ENCODE measurements around the gene GEMIN2.
"Not testable (repeated sequence)": the region's sequence is repeated elsewhere in the genome, so short reads cannot be mapped to it uniquely, and the experiment has no call there.

Gene GEMIN2, protein sequence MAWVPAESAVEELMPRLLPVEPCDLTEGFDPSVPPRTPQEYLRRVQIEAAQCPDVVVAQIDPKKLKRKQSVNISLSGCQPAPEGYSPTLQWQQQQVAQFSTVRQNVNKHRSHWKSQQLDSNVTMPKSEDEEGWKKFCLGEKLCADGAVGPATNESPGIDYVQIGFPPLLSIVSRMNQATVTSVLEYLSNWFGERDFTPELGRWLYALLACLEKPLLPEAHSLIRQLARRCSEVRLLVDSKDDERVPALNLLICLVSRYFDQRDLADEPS

DNA sequence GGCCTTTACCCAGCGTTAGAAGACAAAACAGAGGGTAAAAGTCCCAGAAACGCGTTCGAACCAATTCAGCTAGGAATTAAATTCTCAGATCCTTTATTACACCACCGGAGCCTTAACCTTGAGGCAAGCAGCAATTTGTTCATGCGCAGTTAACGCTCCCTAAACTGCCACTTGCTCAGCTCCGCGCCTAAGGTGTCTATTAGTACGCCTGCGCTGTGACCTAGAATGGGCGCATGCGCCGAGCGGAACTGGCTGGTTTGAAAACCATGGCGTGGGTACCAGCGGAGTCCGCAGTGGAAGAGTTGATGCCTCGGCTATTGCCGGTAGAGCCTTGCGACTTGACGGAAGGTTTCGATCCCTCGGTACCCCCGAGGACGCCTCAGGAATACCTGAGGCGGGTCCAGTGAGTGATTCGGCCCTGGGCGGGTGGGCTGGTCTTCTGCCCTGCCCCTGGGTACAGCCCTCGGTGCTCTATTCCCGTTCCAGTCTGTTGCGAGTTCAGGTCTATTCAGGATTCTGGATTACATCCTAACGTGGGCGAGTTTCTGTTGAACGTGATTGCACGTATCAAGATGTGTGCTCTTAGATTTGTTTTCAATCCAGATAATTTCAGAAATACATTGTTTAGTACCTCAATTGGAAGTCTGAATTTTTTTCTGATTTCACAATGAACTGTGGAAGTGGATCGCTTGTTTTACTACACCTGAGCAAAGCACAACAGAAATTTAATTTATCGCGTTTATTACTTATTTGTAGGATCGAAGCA, at the start of gene GEMIN2:
Gene GEMIN2, plus strand, starts transcription at position 251 of the 766 bp plus-strand sequence. Its CDS starts 16 bp downstream, at position 267.
- DNase-seq = peak; percentile 98

- not testable (repeated sequence) for DNase-seq
Measured at GRCh38 chr14:39069169-39069805, 44.8 kb upstream of the GEMIN2 start.

GRCh38 chr14:39069923-39070322, 44.2 kb upstream of the GEMIN2 start:
- no peak for DNase-seq

DNA sequence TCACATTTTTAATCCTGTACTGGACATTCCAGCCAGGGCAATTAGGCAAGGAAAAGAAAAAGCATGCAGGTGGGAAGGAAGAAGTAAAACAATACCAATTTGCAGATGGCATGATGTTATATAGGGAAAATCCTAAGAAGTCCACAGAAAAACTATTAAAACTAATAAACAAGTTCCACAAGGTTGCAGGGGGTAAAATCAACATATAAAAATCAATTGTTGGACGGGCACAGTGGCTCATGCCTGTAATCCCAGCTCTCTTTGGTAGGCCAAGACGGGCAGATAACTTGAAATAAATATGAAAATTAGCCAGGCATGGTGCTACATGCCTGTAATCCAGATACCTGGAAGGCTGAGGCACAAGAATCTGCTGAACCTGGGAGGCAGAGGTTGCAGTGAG, 43.0 kb upstream of the GEMIN2 start:
- no peak for DNase-seq

GRCh38 chr14:39080886-39081285, 33.2 kb upstream of the GEMIN2 start:
- no peak for DNase-seq

GRCh38 chr14:39083127-39083526, 31.0 kb upstream of the GEMIN2 start:
- DNase-seq = no peak

GRCh38 chr14:39085933-39086332, 28.2 kb upstream of the GEMIN2 start:
- no peak for DNase-seq

DNA sequence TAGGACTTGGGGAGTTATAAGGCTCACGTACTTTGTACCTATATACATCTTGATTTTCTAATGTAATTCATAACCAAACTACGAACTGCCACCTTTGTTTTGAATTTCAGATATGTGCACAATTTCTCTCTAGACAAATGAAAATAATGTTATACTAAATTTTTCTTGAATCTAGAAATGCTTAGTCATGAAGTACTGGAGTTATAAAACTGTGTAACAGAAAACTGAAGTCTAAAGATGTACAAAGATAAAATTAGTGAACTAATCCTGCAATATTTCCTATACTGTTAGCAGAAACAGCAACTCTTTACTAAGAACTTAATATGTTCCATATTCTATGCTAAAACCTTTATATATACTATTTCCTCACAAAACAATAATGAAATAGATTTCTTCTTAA, 26.6 kb upstream of the GEMIN2 start:
- DNase-seq = no peak

DNA sequence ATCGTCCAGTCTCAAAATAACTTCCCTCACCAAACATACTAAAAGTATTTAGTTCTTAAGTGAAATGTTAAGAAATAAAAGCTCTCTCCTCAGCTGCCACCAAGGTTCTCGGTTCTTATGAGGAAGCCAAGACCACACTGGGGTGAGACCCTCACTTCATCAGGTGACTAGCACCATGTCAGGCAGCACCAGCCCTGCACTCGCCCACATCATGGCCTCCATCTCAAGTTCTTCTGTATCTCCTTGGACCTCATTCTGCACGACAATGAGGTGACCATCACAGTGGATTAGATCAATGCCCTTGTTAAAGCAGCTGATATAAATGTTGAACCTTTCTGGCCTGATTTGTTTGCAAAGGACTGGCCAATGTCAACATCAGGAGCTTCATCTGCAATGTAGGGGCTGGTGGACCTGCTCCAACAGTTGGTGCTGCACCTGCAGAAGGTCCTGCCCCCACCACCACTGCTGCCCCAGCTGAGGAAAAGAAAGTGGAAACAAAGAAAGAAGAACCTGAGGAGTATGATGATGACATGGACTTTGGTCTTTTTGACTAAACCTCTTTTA, 23.5 kb upstream of the GEMIN2 start:
- no peak for DNase-seq

GRCh38 chr14:39091716-39092115, 22.4 kb upstream of the GEMIN2 start:
- DNase-seq = no peak

DNA sequence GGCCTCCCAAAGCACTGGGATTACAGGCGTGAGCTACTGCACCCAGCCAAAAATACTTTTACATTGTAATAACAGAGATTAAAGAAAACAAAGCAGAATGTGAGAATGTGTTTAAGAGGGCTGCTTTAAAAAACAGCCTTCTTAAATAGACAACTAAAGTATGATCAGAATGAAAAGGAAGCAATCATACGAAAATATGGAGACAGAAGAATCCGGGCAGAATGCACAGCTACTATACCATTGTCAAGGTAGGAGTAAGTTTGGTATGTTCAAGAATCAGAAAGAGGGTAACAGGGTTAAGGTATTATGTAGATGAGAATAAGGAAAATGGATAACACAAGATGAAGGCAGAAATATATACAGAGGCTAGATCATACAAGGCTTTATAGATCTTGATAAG, 19.6 kb upstream of the GEMIN2 start:
- DNase-seq = no peak

GRCh38 chr14:39097159-39097558, 17.0 kb upstream of the GEMIN2 start:
- no peak for DNase-seq

- not testable (repeated sequence) for DNase-seq
Measured at GRCh38 chr14:39099215-39099614, 14.9 kb upstream of the GEMIN2 start.

GRCh38 chr14:39099748-39100147, 14.4 kb upstream of the GEMIN2 start:
- DNase-seq = no peak

GRCh38 chr14:39102265-39102968, 11.7 kb upstream of the GEMIN2 start:
- DNase-seq = no peak

DNA sequence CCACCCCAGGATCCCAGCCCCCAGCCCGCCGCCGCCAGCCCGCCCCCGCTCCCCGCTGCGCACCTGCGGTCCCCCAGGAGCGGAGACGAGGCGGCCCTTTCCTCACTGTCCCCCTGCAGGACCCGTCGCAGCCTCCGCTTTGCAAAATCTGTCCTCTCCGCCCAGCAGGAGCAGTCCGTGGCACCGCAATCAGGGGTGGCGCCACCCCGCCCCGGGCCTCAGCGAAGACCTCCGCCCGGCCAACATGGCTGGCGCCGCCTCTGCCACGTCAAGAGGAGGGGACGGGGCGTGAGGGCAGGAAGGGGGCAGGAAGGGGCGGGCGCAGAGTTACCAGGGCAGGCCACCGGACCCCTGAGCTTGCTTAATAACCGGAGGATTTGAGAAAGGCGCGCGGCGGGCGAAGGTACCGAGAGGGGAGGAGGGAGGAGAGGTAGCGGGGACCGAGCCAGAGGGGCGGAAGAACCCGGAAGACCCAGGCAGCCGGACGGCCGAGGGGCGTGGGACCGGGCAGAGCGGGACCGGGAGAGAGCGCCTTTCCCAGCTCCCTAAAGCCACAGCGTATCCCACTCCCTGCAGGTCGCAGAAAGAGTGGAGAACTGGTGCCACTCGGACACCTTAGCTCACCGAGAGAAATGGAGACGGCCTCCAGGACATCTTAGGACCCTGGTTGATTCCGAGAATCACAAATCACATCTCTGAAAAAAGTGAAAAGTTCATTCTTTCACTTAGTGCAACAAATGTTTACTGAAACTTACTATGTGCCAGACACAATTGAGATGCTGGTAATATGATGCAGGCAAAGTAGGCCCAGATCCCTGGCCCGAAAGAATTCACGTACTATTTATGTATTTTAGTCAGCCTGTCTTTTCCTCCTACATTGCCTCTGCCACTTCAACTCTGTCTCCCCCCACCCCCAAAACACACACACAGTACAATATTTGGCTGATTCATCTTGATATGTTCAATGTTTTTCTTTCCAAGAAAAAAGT, 10.9 kb upstream of the GEMIN2 start, which contains the start of gene SEC23A:
Gene SEC23A, minus strand, starts transcription at position 267 of the 989 bp plus-strand sequence. CDS start 7,117 bp downstream, outside the sequence.
- DNase-seq = peak; percentile 94

DNA sequence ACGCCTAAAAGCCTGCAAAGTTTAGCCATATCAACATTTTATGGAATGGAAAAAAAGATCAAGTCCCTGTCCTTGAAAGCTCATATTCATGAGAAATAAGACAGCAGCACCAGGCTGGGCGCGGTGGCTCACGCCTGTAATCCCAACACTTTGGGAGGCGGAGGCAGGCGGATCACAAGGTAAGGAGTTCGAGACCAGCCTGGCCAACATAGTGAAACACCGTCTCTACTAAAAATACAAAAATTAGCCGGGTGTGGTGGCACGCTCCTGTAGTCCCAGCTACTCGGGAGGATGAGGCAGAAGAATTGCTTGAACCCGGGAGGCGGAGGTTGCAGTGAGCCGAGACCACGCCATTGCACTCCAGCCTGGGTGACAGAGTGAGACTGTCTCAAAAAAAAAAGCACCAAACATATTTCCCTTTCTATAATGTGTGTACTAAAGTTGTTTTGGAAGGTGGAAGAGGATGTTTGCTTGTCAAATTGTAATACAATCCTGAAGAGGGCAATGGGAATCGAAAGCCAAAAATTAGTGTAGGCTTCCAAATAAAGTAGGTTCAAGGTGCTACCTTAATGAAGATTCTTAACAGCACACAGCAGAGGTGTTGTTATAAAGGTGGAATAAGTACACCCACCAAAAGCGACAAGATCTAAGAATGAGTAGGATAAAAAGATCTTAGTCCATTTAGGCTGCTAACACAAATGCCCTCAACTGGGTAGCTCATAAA, 9.9 kb upstream of the GEMIN2 start:
- DNase-seq = not testable (repeated sequence)

DNA sequence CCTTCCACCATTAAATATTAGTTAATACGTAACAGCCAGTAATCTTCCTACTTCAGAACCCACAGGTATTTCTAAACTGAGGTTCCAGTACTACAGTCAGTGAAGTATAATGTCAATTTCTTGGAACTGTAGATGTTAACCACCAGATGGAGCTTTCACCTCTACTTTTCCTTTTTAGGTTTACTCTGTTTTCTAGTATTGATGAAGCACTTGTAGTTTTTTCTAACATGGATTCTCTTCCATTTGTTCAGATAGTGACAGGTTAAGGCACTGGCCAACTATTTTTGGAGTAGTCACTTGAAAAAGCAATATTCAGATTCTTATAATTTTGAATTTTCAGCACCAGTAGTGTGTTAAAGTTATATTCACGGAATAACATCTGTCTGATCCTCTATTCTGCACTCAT, 6.5 kb upstream of the GEMIN2 start:
- DNase-seq = no peak

DNA sequence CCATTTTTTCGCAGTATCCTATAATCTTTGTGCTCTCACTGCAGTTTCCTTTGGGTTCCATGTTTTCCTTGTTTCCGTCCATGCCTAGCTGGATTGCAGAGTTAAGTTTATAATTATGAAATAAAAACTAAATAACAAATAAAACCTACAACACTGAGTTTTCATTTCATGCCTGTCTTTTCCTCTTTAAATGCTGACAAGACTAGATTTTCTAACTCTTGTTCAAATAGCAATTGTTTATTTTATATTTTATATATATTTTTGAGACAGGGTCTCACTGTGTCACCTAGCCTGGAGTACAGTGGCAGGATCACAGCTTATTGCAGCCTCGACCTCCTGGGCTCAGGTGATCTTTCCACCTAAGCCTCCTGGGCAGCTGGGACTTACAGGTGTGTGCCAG, 5.3 kb upstream of the GEMIN2 start:
- DNase-seq = no peak

GRCh38 chr14:39109893-39110715, 4.0 kb upstream of the GEMIN2 start:
- no peak for DNase-seq

Data from activated effector memory CD4-positive, alpha-beta T cell treated with anti-CD3 and anti-CD28 coated beads, Interleukin-2, amount 50 U/mL, for 16 hours (primary cell).